H1 (cell line): ENCODE data around the gene SH3RF3. TPM values are rescaled to one million over a fixed set of nuclear protein-coding genes. Genes with fewer than 3 reads are reported as not detected.

Experiments used
- TBP ChIP-seq: IDR thresholded peaks from 2 replicates; pipeline ENCODE4 v1.6.1; 2011; ENCODE audit warnings: low read depth, low read length, improper control_type of control experiment
- polyA plus RNA-seq, 7 experiments: library from polyadenylated mRNA; depleted of rRNA in 3 of 7; stranded (reverse) in 5 of 7; unstranded in 2 of 7; fragments of >200 nt in 5 of 7; fragments of 200-250 nt in 2 of 7; gene quantifications; 1 replicate in 5 of 7; 2 replicates in 1 of 7; 4 replicates in 1 of 7; pipeline versions ENCODE4 v1.2.1 to v1.2.3, GENCODE V29; 2011 to 2013; ENCODE audit warnings: missing spikeins in 2 of 7, mixed read lengths in 2 of 7
- total RNA-seq: library from RNA; stranded (reverse); fragmentation: NEBNext Ultra II Directional; extraction: Animal tissue kit (Norgen Biotek cat#: 25700); gene quantifications from 2 replicates; pipeline ENCODE4 v1.2.1, GENCODE V29; 2021

SH3RF3 gene
- total and polyA plus RNA-seq, 2 of the 8 experiments (the other 6 are each of a cell fraction or from before 2014, with no cell fraction given), result 0.11 to 0.65 TPM

- no peak for TF ChIP-seq TBP
- TF ChIP-seq, all 59 proteins: peak for 0
Observed at GRCh38 chr2:109194620-109194937, 65.6 kb downstream of the SH3RF3 start (continued).
